ENCODE results near the gene MYOM3.

Gene MYOM3

DNA sequence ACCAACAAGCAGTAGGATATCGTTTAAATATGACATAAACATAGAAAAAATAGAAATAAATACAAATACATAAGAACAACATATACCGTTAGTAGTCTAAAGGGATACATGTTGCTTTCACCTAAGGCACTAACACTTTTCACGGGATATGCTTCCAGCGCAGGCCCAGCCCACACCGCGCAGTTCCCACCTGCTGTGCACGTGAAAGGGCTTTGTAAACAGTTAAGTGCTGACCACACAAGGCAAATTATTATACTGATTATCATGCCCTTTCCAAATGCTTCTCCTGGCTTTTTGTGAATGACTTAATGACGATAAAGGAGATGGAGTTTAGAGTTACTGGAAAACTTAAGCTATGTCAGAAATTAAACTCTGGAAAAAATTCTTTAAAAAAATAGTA lies 42.3 kb upstream of the MYOM3 start:
- TF ChIP-seq YY1 (IDR thresholded peaks at IDR 0.05; ENCODE audit: insufficient read depth, insufficient read length) (no peak), ZNF274 (IDR thresholded peaks at IDR 0.05; ENCODE audit: low read depth, low read length) (no peak), SUZ12 (IDR thresholded peaks at IDR 0.05; ENCODE audit: extremely low read depth, insufficient read depth, insufficient read length) (no peak)
- H3K9me3 ChIP-seq (ENCODE audit: insufficient read depth, low read length) = no peaks in the 10 kb centered on the region
- peaks cover 43% of the 10 kb centered on the region for H3K36me3 ChIP-seq (ENCODE audit: insufficient read depth, insufficient read length, low read length)
- no peak overlapping the region for H3K4me3 ChIP-seq (ENCODE audit: insufficient read length, low read depth)
- peaks cover 11% of the 10 kb centered on the region for H3K4me1 ChIP-seq (ENCODE audit: insufficient read depth, insufficient read length)
- H3K27me3 ChIP-seq (ENCODE audit: insufficient read depth, insufficient read length) = no peaks in the 10 kb centered on the region
- no peak overlapping the region for H3K9ac ChIP-seq (ENCODE audit: insufficient read length, low read depth)
- DNase-seq (ENCODE audit: low read depth, low spot score) = no peak

DNA sequence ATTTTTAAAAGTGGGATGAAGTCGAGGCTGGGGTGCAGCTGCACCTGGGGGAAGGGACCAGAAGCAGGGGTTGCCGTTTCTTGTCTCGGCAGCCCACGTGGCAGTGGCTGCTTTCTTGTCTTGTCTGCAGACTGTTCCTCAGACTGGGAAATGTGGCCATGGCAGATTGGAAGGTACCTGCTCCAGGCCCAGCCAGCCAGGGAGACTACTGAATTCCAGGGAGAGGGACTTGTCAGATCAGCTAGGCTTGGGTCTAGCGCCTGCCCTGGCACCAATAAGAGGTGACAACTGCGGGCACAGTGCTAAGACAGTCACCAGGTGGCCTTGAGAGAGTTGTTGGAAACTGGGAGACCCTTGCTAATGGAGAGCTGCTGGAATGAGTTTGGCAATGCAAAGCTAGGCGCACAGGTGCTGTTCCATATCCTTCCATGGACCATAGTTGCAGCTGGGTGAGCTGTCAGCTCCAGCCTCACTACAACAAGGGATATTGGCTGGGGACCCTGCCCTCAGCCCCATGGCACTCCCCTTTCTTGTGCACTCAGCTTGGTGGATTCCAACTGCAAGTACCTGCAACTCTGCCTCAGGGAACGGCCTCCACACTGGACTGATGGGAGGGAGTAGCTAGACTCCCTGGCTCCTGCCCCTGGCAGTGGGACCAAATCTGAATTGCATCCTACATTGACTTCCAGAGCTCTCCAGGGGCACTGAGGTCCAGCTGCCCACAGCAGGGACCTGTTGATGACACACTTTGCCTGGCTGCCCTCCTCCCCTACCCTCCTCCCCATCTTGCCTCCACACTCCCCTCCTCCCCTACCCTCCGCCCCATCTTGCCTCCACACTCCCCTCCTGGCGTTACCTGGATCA lies 40.9 kb upstream of the MYOM3 start:
- no peak for TF ChIP-seq YY1 (IDR thresholded peaks at IDR 0.05; ENCODE audit: insufficient read depth, insufficient read length)
- no peak for TF ChIP-seq ZNF274 (IDR thresholded peaks at IDR 0.05; ENCODE audit: low read depth, low read length)
- no peak for TF ChIP-seq SUZ12 (IDR thresholded peaks at IDR 0.05; ENCODE audit: extremely low read depth, insufficient read depth, insufficient read length)
- Histone ChIP-seq H3K4me3 (ENCODE audit: insufficient read length, low read depth) (no peak overlapping the region), H3K27me3 (ENCODE audit: insufficient read depth, insufficient read length) (no peaks in the 10 kb centered on the region), H3K9me3 (ENCODE audit: insufficient read depth, low read length) (no peaks in the 10 kb centered on the region), H3K4me1 (ENCODE audit: insufficient read depth, insufficient read length) (peaks cover 11% of the 10 kb centered on the region), H3K36me3 (ENCODE audit: insufficient read depth, insufficient read length, low read length) (peaks cover 30% of the 10 kb centered on the region), H3K9ac (ENCODE audit: insufficient read length, low read depth) (peak overlapping the region; percentile 53)
- no peak for DNase-seq (ENCODE audit: low read depth, low spot score)

DNA sequence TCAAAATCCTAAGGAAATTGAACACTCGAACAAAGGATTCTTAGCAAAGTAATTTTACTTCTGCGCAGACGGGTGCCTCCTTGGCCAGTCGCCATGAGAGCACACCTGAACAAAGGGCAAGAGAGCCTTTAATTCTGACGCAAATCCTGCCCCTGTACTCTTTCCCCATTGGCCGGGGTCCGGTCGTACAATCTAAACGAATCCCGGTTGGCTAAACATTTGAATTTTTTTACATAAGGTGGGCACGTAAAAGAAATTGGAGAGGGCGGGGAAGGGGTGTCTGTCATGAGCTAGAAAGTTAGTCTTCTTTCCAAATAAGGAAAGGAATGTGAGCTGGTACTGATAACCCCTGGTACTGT lies 39.2 kb upstream of the MYOM3 start:
- H3K9me3 ChIP-seq (ENCODE audit: insufficient read depth, low read length) = no peaks in the 10 kb centered on the region
- peak overlapping the region; percentile 26 for H3K4me3 ChIP-seq (ENCODE audit: insufficient read length, low read depth)
- H3K9ac ChIP-seq (ENCODE audit: insufficient read length, low read depth) = peak overlapping the region; percentile 68
- peaks cover 11% of the 10 kb centered on the region for H3K4me1 ChIP-seq (ENCODE audit: insufficient read depth, insufficient read length)
- peaks cover 13% of the 10 kb centered on the region for H3K36me3 ChIP-seq (ENCODE audit: insufficient read depth, insufficient read length, low read length)
- peak; percentile 97 for DNase-seq (ENCODE audit: low read depth, low spot score)
- H3K27me3 ChIP-seq (ENCODE audit: insufficient read depth, insufficient read length) = no peaks in the 10 kb centered on the region
- TF ChIP-seq ZNF274 (IDR thresholded peaks at IDR 0.05; ENCODE audit: low read depth, low read length) (no peak), YY1 (IDR thresholded peaks at IDR 0.05; ENCODE audit: insufficient read depth, insufficient read length) (peak; percentile 60)

DNA sequence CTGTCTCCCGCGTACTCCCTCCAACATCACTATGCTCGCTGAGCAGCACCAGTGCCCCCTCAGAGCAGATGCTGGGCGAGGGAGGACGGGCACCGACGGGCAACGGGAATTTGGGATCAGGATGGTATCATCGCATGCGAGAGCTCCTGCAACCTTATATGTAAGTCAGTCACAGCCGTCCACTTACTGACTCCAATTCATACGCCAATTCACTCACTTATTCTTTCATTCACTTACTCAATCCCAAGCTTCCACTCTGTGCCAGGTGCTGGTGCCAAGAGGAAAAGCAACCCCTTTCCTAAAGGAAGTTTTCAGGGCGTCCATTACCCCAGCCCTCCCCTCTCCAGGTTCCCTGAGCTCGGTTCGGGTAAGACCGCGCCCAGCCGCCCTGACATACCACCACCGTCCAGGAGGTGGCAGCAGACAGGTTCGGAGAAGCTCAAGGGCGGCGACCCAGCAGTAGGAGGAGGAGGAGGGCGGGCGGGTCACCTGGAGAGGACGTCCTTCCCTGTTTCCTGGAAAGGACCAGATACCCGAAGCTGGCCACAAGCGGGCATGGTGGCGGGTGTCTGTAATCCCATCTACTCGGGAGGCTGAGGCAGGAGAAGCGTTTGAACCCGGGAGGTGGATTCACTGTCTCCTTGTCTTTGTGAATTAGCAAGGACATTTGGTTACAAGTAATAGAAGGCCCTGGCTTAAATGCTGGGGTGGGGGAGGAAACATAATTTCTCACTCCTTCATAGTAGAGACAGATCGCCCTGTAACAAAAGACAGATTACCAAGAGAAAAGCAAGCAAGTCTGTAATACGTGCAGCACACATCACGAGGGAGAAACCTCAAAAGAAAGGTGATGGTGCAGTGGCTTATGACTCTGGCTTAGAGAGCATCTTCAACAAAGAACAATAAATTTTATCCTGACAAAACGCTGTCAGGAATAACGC lies 38.6 kb upstream of the MYOM3 start:
- peak; percentile 97 for DNase-seq (ENCODE audit: low read depth, low spot score)
- Histone ChIP-seq H3K27me3 (ENCODE audit: insufficient read depth, insufficient read length) (no peaks in the 10 kb centered on the region), H3K36me3 (ENCODE audit: insufficient read depth, insufficient read length, low read length) (peaks cover 7% of the 10 kb centered on the region), H3K4me3 (ENCODE audit: insufficient read length, low read depth) (peak overlapping the region; percentile 20), H3K4me1 (ENCODE audit: insufficient read depth, insufficient read length) (peaks cover 11% of the 10 kb centered on the region), H3K9ac (ENCODE audit: insufficient read length, low read depth) (peak overlapping the region; percentile 69), H3K9me3 (ENCODE audit: insufficient read depth, low read length) (no peaks in the 10 kb centered on the region)
- TF ChIP-seq ZNF274 (IDR thresholded peaks at IDR 0.05; ENCODE audit: low read depth, low read length) (no peak), SUZ12 (IDR thresholded peaks at IDR 0.05; ENCODE audit: extremely low read depth, insufficient read depth, insufficient read length) (no peak), YY1 (IDR thresholded peaks at IDR 0.05; ENCODE audit: insufficient read depth, insufficient read length) (no peak)

DNA sequence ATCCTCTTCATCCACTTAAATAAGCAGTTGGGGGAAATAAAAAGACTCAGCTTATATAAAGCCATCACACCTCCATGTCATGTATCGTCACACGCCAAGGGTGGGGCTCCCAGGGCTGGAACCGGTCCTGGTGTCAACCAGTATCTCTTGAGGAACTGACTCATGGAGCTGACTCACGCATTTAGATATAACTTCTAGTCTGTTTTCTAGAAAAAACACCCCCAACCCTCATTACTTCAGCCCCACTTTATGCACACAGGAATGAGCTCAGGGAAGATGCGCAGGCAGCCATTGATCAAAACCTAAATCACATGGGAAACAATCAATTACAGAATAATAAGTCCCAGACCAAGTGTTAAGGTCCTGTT lies 37.9 kb upstream of the MYOM3 start:
- H3K27me3 ChIP-seq (ENCODE audit: insufficient read depth, insufficient read length) = no peaks in the 10 kb centered on the region
- peaks cover 11% of the 10 kb centered on the region for H3K4me1 ChIP-seq (ENCODE audit: insufficient read depth, insufficient read length)
- H3K36me3 ChIP-seq (ENCODE audit: insufficient read depth, insufficient read length, low read length) = peaks cover under 1% of the 10 kb centered on the region
- TF ChIP-seq ZNF274 (IDR thresholded peaks at IDR 0.05; ENCODE audit: low read depth, low read length) = no peak
- TF ChIP-seq YY1 (IDR thresholded peaks at IDR 0.05; ENCODE audit: insufficient read depth, insufficient read length) = no peak
- TF ChIP-seq SUZ12 (IDR thresholded peaks at IDR 0.05; ENCODE audit: extremely low read depth, insufficient read depth, insufficient read length) = no peak
- peak overlapping the region; percentile 1 for H3K4me3 ChIP-seq (ENCODE audit: insufficient read length, low read depth)
- H3K9ac ChIP-seq (ENCODE audit: insufficient read length, low read depth) = peak overlapping the region; percentile 69
- H3K9me3 ChIP-seq (ENCODE audit: insufficient read depth, low read length) = no peaks in the 10 kb centered on the region
- DNase-seq (ENCODE audit: low read depth, low spot score) = no peak

DNA sequence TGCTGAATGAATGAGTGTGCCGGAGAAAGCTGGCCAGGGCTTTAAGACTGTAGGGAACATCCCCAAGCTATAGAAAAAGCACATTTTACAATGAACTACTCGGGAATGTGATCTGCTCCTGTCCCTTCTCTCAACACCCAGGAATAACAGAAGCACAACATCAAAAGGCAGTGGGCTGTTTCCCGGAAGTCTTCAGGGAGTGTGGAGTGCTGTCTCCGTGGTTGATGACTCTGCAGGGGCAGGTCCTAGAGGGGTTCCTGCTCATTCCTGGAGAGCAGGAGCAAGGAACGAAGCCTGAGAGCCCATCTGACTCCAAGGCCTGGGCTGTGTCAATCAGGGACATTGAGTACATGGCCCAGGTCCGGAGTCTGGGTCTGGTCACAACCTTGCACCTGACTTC lies 35.9 kb upstream of the MYOM3 start:
- TF ChIP-seq YY1 (IDR thresholded peaks at IDR 0.05; ENCODE audit: insufficient read depth, insufficient read length) (no peak), ZNF274 (IDR thresholded peaks at IDR 0.05; ENCODE audit: low read depth, low read length) (no peak), SUZ12 (IDR thresholded peaks at IDR 0.05; ENCODE audit: extremely low read depth, insufficient read depth, insufficient read length) (no peak)
- H3K27me3 ChIP-seq (ENCODE audit: insufficient read depth, insufficient read length) = no peaks in the 10 kb centered on the region
- peaks cover 6% of the 10 kb centered on the region for H3K4me1 ChIP-seq (ENCODE audit: insufficient read depth, insufficient read length)
- H3K9me3 ChIP-seq (ENCODE audit: insufficient read depth, low read length) = no peaks in the 10 kb centered on the region
- no peak overlapping the region for H3K4me3 ChIP-seq (ENCODE audit: insufficient read length, low read depth)
- no peak overlapping the region for H3K9ac ChIP-seq (ENCODE audit: insufficient read length, low read depth)
- H3K36me3 ChIP-seq (ENCODE audit: insufficient read depth, insufficient read length, low read length) = no peaks in the 10 kb centered on the region
- no peak for DNase-seq (ENCODE audit: low read depth, low spot score)

DNA sequence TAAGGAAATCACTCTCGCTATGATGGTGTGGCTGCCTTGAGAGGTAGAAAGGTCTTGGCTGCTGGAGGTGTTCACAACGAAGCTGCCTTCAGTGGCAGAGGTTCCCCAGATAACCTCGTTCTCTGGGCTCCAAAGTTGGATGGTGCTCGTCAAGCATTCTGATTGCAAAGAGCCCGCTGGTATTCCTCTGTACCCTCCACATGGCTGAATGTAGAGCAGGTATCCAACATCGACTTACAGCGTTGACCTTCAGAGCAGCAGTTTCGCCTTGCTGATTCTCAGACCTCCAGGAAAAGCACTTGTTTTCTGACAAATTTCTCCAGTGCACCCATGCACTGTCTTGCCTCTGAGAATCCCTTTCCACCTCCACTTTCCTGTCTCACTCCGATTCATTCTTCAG lies 35.3 kb upstream of the MYOM3 start:
- H3K4me1 ChIP-seq (ENCODE audit: insufficient read depth, insufficient read length) = peaks cover 2% of the 10 kb centered on the region
- no peak overlapping the region for H3K9ac ChIP-seq (ENCODE audit: insufficient read length, low read depth)
- TF ChIP-seq YY1 (IDR thresholded peaks at IDR 0.05; ENCODE audit: insufficient read depth, insufficient read length) (no peak), SUZ12 (IDR thresholded peaks at IDR 0.05; ENCODE audit: extremely low read depth, insufficient read depth, insufficient read length) (no peak)
- H3K27me3 ChIP-seq (ENCODE audit: insufficient read depth, insufficient read length) = no peaks in the 10 kb centered on the region
- H3K36me3 ChIP-seq (ENCODE audit: insufficient read depth, insufficient read length, low read length) = no peaks in the 10 kb centered on the region
- H3K9me3 ChIP-seq (ENCODE audit: insufficient read depth, low read length) = no peaks in the 10 kb centered on the region
- DNase-seq (ENCODE audit: low read depth, low spot score) = no peak
- no peak overlapping the region for H3K4me3 ChIP-seq (ENCODE audit: insufficient read length, low read depth)
